ENCODE data around the gene ASS1.

The ASS1 gene

GRCh38 chr9:130424595-130425454, 19.9 kb upstream of the ASS1 start:
- TF ChIP-seq, protein P1, sequence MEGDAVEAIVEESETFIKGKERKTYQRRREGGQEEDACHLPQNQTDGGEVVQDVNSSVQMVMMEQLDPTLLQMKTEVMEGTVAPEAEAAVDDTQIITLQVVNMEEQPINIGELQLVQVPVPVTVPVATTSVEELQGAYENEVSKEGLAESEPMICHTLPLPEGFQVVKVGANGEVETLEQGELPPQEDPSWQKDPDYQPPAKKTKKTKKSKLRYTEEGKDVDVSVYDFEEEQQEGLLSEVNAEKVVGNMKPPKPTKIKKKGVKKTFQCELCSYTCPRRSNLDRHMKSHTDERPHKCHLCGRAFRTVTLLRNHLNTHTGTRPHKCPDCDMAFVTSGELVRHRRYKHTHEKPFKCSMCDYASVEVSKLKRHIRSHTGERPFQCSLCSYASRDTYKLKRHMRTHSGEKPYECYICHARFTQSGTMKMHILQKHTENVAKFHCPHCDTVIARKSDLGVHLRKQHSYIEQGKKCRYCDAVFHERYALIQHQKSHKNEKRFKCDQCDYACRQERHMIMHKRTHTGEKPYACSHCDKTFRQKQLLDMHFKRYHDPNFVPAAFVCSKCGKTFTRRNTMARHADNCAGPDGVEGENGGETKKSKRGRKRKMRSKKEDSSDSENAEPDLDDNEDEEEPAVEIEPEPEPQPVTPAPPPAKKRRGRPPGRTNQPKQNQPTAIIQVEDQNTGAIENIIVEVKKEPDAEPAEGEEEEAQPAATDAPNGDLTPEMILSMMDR (IDR thresholded peaks at IDR 0.05; ENCODE audit: control insufficient read depth, insufficient read depth, low read depth, low read length, missing control alignments), result no peak
- no peak overlapping the region for H3K4me3 ChIP-seq (ENCODE audit: control insufficient read depth, low read depth, low read length)
- no peak for DNase-seq (ENCODE audit: low read depth)

- no peak overlapping the region for H3K4me3 ChIP-seq (ENCODE audit: control insufficient read depth, low read depth, low read length)
- TF ChIP-seq, protein P1 (IDR thresholded peaks at IDR 0.05; ENCODE audit: control insufficient read depth, insufficient read depth, low read depth, low read length, missing control alignments), result no peak
Measured at GRCh38 chr9:130425741-130426466, 18.9 kb upstream of the ASS1 start.

DNA sequence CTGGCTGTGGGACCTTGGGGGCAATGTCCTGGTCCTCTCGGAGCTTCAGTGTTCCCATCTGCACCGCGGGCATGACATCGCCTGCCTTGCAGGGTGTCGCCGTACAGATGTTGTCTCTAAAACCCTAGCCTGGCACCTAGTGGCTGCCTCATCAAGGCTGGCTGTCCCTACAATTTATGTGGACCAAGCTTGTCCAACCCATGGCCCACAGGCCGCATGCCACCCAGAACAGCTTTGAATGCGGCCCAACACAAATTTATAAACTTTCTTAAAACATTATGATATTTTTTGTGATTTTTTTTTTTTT, 18.3 kb upstream of the ASS1 start:
- H3K4me3 ChIP-seq (ENCODE audit: control insufficient read depth, low read depth, low read length), result no peak overlapping the region
- TF ChIP-seq, protein P1 (IDR thresholded peaks at IDR 0.05; ENCODE audit: control insufficient read depth, insufficient read depth, low read depth, low read length, missing control alignments), result no peak
- no peak for DNase-seq (ENCODE audit: low read depth)

More at GRCh38 chr9:130425741-130426466, 18.9 kb upstream of the ASS1 start:
- no peak for DNase-seq (ENCODE audit: low read depth)

GRCh38 chr9:130426883-130427282, 17.9 kb upstream of the ASS1 start:
- peak; percentile 53 for DNase-seq (ENCODE audit: low read depth)
- TF ChIP-seq, protein P1 (IDR thresholded peaks at IDR 0.05; ENCODE audit: control insufficient read depth, insufficient read depth, low read depth, low read length, missing control alignments), result peak; percentile 20
- no peak overlapping the region for H3K4me3 ChIP-seq (ENCODE audit: control insufficient read depth, low read depth, low read length)

GRCh38 chr9:130427326-130427725, 17.4 kb upstream of the ASS1 start:
- H3K4me3 ChIP-seq (ENCODE audit: control insufficient read depth, low read depth, low read length), result no peak overlapping the region
- TF ChIP-seq, protein P1 (IDR thresholded peaks at IDR 0.05; ENCODE audit: control insufficient read depth, insufficient read depth, low read depth, low read length, missing control alignments), result no peak
- DNase-seq (ENCODE audit: low read depth), result no peak

GRCh38 chr9:130428086-130428665, 16.6 kb upstream of the ASS1 start:
- H3K4me3 ChIP-seq (ENCODE audit: control insufficient read depth, low read depth, low read length), result no peak overlapping the region
- TF ChIP-seq, protein P1 (IDR thresholded peaks at IDR 0.05; ENCODE audit: control insufficient read depth, insufficient read depth, low read depth, low read length, missing control alignments), result no peak
- no peak for DNase-seq (ENCODE audit: low read depth)
